NCI-H146 treated with DMSO at 0.1 percent for 48 hours (cell line): Measurements from ENCODE around the gene IFNL1.
"Not testable (repeated sequence)": the region's sequence is repeated elsewhere in the genome, so short reads cannot be mapped to it uniquely, and the experiment has no call there.

Source experiments
- DNase-seq: peaks from one replicate; lab custom pipeline; 2025; ENCODE audit not compliant: unreplicated experiment; lab: John Stamatoyannopoulos, UW

IFNL1 gene

GRCh38 chr19:39307822-39308530 is 11.8 kb downstream of the IFNL1 start:
- no peak for DNase-seq

DNA sequence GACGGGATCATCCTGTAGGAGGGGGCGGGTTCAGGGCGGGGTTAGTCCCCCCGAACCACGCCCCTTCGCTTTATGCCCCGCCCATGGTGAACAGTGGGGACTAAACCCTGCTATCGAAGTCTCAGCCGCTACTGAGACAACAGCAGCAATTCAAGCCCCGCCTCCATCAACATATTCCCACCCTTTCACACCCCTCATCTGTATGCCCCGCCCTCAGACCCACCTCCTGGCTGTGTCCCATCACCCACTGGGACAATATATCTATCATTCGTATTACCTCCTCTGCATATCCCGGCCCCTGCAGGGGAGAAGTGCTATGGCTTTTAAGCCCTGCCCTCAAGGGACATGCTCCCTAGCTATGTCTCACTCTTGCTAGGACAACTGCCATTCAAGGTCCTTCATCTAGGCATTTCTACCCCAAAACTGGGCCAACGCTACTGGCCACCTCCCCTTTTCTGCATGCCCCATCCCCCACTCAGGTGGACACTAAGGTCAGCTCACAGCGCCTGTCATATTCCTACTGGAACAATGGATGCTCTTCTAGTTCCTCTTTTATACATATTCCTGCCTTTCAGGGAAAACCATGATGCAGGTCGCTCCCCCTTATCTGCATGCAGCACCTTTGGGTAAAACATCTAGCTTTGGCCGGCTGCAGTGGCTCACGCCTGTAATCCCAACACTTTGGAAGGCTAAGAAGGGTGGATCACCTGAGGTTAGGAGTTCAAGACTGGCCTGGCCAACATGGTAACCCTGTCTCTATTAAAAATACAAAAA is 12.5 kb downstream of the IFNL1 start:
- no peak for DNase-seq

DNA sequence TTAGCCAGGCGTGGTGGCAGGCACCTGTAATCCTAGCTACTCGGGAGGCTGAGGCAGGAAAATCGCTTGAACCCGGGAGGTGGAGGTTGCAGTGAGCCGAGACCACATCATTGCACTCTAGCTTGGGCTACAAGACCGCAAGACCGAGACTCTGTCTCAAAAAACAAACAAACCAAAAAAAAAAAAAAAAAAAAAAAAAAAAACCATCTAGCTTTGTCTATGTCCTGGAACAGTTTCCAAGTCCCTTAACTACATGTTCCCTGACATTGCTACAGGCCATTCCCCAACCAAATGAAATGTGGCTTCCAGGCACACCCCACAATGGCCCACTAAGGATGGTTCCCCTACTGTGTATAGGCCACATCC is 13.1 kb downstream of the IFNL1 start:
- not testable (repeated sequence) for DNase-seq

- no peak for DNase-seq
Observed at GRCh38 chr19:39310558-39311311, 14.5 kb downstream of the IFNL1 start.

GRCh38 chr19:39314016-39314728 is 18.0 kb downstream of the IFNL1 start:
- no peak for DNase-seq

GRCh38 chr19:39315933-39316332 is 19.7 kb downstream of the IFNL1 start:
- DNase-seq: no peak

GRCh38 chr19:39316627-39317321 is 20.6 kb downstream of the IFNL1 start:
- DNase-seq: no peak

DNA sequence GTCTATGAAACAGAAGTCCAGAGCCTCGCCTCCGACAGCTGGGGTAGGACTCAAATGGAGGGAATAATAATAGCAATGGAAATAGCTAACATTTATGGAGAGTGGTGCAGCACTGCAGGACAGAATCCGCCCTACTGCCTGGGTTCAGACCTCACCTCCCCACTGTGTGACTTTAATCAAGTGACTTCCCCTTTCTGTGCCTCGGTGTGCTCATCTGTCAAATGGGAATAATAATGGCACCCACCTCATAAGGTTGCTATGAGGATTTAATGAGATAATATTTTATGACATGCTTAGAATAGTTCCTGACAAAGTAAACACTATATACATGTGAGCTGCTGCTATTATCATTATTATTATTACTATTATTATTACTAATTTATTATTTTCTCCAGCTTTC is 21.3 kb downstream of the IFNL1 start:
- no peak for DNase-seq

DNA sequence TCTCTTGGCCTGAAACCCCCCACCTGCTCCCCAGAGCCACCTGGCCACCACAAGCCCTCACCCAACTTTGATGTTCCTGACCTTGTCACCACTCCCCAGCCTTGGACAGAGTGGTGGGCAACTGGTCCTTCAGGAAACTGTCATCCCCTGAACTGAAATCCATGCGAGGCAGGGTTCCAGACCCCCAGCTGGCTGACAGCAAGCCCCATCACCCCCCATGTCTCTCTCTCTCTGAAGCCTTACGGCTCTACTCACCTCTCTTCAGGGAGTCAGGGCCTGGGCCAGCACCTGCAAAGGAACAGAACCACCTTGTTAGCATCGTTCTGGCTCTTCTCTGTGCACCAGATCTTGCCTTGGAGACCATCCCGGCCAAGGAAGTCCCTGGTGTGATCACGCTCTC is 21.9 kb downstream of the IFNL1 start:
- no peak for DNase-seq

- DNase-seq: no peak
Observed at GRCh38 chr19:39318690-39319089, 22.5 kb downstream of the IFNL1 start.

- no peak for DNase-seq
Observed at GRCh38 chr19:39319098-39319891, 23.1 kb downstream of the IFNL1 start.

DNA sequence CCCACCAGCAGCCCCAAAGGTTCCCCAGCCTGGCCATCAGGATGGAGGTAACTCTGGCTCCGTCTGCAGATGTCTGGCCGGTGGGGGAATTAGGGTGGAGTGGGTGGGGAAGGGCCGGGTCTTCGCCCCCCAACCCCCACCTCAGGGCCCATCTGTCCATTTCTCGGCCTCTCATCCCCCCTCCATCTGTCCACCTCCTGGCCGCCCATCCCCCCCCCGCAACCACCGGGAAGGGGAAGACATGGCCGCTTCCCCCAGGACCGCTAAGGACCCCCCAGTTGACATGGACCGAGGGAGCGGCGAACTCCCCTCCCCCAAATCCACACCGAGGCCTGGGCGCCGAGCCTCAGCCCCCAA is 23.7 kb downstream of the IFNL1 start:
- DNase-seq: no peak

GRCh38 chr19:39321117-39321831 is 25.1 kb downstream of the IFNL1 start:
- DNase-seq: no peak

- no peak for DNase-seq
Observed at GRCh38 chr19:39321832-39322176, 25.6 kb downstream of the IFNL1 start.

GRCh38 chr19:39324242-39324842 is 28.1 kb downstream of the IFNL1 start:
- no peak for DNase-seq

DNA sequence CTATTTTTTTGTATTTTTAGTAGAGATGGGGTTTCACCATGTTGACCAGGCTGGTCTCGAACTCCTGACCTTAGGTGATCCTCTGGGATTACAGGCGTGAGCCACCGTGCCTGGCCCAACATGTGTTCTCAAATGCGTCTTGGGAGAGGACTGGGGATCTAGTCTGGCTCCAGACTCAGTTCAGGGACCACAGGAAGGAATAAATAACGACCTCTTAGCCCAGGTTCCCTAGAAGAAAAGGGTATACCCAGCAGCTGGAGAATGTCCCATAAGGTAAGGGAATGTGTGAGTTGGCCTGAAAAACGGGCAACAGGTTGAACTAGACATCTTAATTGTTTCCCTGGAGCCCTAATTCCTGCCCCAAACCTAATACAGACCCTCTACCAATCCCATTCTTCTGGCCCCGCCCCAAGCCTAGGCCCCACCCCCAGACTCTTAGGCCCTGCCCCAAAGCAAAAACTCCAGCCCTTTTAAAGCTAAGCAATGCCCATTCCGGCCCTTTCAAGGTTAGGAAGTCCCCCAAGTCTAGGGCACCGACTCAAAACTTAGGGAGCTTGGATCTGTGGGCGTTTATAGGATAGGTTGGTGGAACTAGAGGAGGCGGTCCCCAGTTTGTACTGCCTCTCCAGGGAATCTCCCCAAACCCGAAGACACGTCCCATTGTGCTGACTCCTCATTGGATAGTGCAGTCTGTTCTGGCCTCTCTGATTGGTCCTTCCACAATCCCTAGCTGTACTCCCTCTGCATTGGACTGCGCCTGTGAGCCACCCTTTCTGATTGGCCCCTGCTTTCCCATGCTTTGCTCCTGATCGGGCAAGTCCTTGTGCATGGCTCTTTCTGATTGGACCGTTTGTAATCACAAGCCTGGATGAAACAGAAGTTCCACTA is 29.8 kb downstream of the IFNL1 start:
- no peak for DNase-seq

DNA sequence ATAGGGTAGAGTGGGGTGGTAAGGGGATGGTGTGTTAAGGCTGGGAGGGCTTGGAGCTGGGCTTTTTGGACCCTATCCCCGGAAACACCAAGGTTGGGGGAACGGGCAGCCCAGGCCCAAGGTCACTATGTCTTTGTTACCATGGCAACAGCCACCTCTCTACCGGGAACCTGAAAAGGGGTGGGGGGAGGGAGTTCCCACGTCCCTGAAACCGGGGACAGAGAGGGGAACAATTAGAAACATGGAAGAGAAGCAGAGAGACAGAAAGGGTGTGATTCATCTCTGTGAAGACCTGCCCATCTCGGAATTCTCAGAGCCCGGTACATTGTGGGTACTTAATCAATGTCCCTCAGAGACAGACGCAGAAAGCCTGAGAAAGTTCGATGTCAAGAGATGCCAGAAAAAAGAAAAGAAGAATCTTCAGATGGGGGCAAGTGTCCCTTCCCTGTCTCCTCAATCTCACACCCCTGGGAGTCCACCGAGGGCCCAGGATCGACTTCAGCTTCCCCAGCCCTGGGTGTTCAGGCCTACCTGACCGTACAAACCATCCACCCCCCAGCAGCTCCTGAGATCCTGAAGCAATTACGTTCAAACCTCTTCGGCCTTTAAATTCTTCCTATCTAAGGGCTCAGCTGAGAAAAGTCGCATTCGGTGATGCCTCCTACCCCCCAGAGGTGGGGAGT is 31.3 kb downstream of the IFNL1 start:
- DNase-seq: no peak
